Cardiac muscle cell (in vitro differentiated cells and primary cell): Measurements from ENCODE around the gene AK5. TPM values are rescaled to one million over a fixed set of nuclear protein-coding genes. Genes with fewer than 3 reads are reported as not detected.
"Not testable (repeated sequence)": the region's sequence is repeated elsewhere in the genome, so short reads cannot be mapped to it uniquely, and the experiment has no call there.

Source experiments
- DNase-seq, 2 donors: peaks; one replicate each; pipeline versions ENCODE4 v3.0.0 to v3.0.0-alpha.2; 2010 to 2017; ENCODE audit warnings: low read depth in 1 of 2, low spot score in 1 of 2
- H3K27ac ChIP-seq: fragments of 200-600 bp; sonication (generic); 2 replicates; pipeline ENCODE4 v1.5.1; 2016
- H3K27me3 ChIP-seq: fragments of 200-600 bp; sonication (generic); 2 replicates; pipeline ENCODE4 v1.6.0; 2016; ENCODE audit warnings: control low read depth
- H3K36me3 ChIP-seq: fragments of 200-600 bp; sonication (generic); 2 replicates; pipeline ENCODE4 v1.5.1; 2016; ENCODE audit warnings: control low read depth
- H3K4me1 ChIP-seq: fragments of 200-600 bp; sonication (generic); 2 replicates; pipeline ENCODE4 v1.8.1; 2017; ENCODE audit warnings: low read depth, mild to moderate bottlenecking, mixed run types
- H3K4me3 ChIP-seq: fragments of 200-600 bp; sonication (generic); 2 replicates; pipeline ENCODE4 v1.5.1; 2016; ENCODE audit warnings: mild to moderate bottlenecking
- H3K9me3 ChIP-seq: fragments of 200-600 bp; sonication (generic); 2 replicates; pipeline ENCODE4 v1.5.1; 2017; ENCODE audit warnings: low read depth, mild to moderate bottlenecking, control low read depth
- polyA plus RNA-seq: library from polyadenylated mRNA; unstranded; fragments of >200 nt; fragmentation: Nextera tagmentation; extraction: Ambion mirVana; gene quantifications from 2 replicates; pipeline ENCODE4 v1.2.1, GENCODE V29; 2016
- total RNA-seq: library from RNA; depleted of rRNA; stranded (reverse); fragments of >200 nt; gene quantifications from 2 replicates; pipeline ENCODE4 v1.2.3, GENCODE V29; 2016
- TF ChIP-seq, protein P1 (sequence below): IDR thresholded peaks from 2 replicates; pipeline ENCODE4 v1.5.1; 2012; ENCODE audit warnings: low read depth, mild to moderate bottlenecking, low read length

The AK5 gene
- total and polyA plus RNA-seq, 2 experiments from 2014 or later, result 0.69 to 0.97 TPM

GRCh38 chr1:77308889-77309621, 27.2 kb downstream of the AK5 start:
- no peak overlapping the region for H3K27ac ChIP-seq
- TF ChIP-seq, protein P1, sequence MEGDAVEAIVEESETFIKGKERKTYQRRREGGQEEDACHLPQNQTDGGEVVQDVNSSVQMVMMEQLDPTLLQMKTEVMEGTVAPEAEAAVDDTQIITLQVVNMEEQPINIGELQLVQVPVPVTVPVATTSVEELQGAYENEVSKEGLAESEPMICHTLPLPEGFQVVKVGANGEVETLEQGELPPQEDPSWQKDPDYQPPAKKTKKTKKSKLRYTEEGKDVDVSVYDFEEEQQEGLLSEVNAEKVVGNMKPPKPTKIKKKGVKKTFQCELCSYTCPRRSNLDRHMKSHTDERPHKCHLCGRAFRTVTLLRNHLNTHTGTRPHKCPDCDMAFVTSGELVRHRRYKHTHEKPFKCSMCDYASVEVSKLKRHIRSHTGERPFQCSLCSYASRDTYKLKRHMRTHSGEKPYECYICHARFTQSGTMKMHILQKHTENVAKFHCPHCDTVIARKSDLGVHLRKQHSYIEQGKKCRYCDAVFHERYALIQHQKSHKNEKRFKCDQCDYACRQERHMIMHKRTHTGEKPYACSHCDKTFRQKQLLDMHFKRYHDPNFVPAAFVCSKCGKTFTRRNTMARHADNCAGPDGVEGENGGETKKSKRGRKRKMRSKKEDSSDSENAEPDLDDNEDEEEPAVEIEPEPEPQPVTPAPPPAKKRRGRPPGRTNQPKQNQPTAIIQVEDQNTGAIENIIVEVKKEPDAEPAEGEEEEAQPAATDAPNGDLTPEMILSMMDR, result no peak
- no peaks in the 10 kb centered on the region for H3K9me3 ChIP-seq
- DNase-seq, result no peak
- no peak overlapping the region for H3K4me3 ChIP-seq
- no peaks in the 10 kb centered on the region for H3K36me3 ChIP-seq
- no peaks in the 10 kb centered on the region for H3K4me1 ChIP-seq
- no peaks in the 10 kb centered on the region for H3K27me3 ChIP-seq

DNA sequence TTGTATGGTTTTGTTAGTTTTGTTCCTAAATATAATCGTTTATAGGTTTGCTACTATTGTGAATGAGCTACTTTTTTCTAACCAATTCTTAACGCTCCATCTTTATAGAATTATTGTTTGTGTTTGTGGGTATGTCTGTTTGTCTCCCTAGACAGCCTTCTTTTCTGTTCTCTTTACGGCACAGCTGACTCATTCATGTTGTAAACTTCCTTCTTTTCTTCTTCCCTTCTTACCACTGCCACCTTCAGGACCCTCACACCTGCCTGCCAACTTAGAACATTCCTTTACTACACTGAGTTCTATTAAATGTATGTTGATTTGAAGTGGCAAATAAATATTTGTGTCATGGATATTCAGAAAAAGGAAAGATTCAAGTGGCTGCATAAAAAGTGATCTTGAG, 29.1 kb downstream of the AK5 start:
- H3K27ac ChIP-seq, result no peak overlapping the region
- no peaks in the 10 kb centered on the region for H3K4me1 ChIP-seq

GRCh38 chr1:77312364-77312763, 30.5 kb downstream of the AK5 start:
- H3K27me3 ChIP-seq, H3K4me3 ChIP-seq, H3K9me3 ChIP-seq, H3K27ac ChIP-seq, H3K4me1 ChIP-seq, H3K36me3 ChIP-seq: not testable (repeated sequence)
- DNase-seq, result peak in 1 of 2 donors; percentile 41

More for the DNA sequence above, 29.1 kb downstream of the AK5 start:
- DNase-seq, result no peak
- TF ChIP-seq, protein P1, result no peak
- Histone ChIP-seq H3K27me3 (no peaks in the 10 kb centered on the region), H3K9me3 (no peaks in the 10 kb centered on the region), H3K4me3 (no peak overlapping the region), H3K36me3 (no peaks in the 10 kb centered on the region)

- peak; percentile 17 to 49 for DNase-seq
- TF ChIP-seq, protein P1, result peak; percentile 48
These were observed 31.7 kb downstream of the AK5 start for GRCh38 chr1:77313491-77313890.

DNA sequence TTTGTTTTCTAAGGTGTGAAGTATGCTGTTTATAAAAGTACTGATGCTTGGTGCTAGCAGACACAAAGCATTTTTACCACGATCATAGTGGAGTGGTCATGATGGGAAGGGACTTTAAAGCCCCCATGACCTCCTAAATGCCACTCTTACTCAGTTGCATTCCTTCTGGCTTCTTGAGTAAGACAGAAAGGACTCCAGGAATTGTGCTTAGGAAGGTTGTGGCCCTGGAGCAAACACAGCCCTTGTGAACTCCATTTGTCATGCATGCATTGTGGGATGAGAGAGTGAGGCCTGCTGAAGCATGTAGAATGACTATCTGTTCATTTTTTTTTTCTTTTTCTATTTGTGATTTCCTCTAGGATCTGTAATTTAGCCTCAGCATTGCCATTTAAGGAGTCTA, 34.2 kb downstream of the AK5 start:
- Histone ChIP-seq H3K4me1 (no peaks in the 10 kb centered on the region), H3K27ac (no peak overlapping the region), H3K9me3 (no peaks in the 10 kb centered on the region), H3K36me3 (no peaks in the 10 kb centered on the region), H3K4me3 (no peak overlapping the region), H3K27me3 (no peaks in the 10 kb centered on the region)
- TF ChIP-seq, protein P1, result no peak
- DNase-seq, result no peak

More at GRCh38 chr1:77313491-77313890, 31.7 kb downstream of the AK5 start:
- H3K4me1 ChIP-seq, result no peaks in the 10 kb centered on the region
- H3K27me3 ChIP-seq, result no peaks in the 10 kb centered on the region
- no peaks in the 10 kb centered on the region for H3K9me3 ChIP-seq
- no peak overlapping the region for H3K27ac ChIP-seq
- no peak overlapping the region for H3K4me3 ChIP-seq
- no peaks in the 10 kb centered on the region for H3K36me3 ChIP-seq

GRCh38 chr1:77316966-77317365, 35.1 kb downstream of the AK5 start:
- Histone ChIP-seq H3K27me3 (no peaks in the 10 kb centered on the region), H3K4me3 (no peak overlapping the region), H3K4me1 (no peaks in the 10 kb centered on the region), H3K27ac (no peak overlapping the region), H3K9me3 (no peaks in the 10 kb centered on the region), H3K36me3 (no peaks in the 10 kb centered on the region)
- TF ChIP-seq, protein P1, result no peak
- DNase-seq, result no peak
